CD14-positive monocyte (primary cell): ENCODE measurements around the gene CA10. TPM values are rescaled to one million over a fixed set of nuclear protein-coding genes. Genes with fewer than 3 reads are reported as not detected.

Source experiments
- DNase-seq, 3 donors: peaks; one replicate each; pipeline ENCODE4 v3.0.0-alpha.2; 2011 to 2022
- H2AFZ ChIP-seq: 2 replicates; pipeline ENCODE4 v1.6.0; 2012; ENCODE audit warnings: mild to moderate bottlenecking, low read depth, low read length, inconsistent platforms; ENCODE audit not compliant: insufficient read depth, poor library complexity, severe bottlenecking
- H3K27ac ChIP-seq, 2 donors: 1 replicate in 1 of 2; 2 replicates in 1 of 2; pipeline ENCODE4 v1.5.1; 2012 to 2013; ENCODE audit warnings: low read length in 2 of 2, control low read depth in 1 of 2, inconsistent platforms in 1 of 2, low read depth in 1 of 2, mild to moderate bottlenecking in 1 of 2
- H3K27me3 ChIP-seq, 2 donors: one replicate each; pipeline versions ENCODE4 v1.6.0 to v1.6.1; 2011 to 2013; ENCODE audit warnings: low read length in 2 of 2; ENCODE audit not compliant: control insufficient read depth in 2 of 2, insufficient read depth in 2 of 2
- H3K36me3 ChIP-seq, 2 donors: replicated peaks in 1 of 2; 1 replicate in 1 of 2; 2 replicates in 1 of 2; pipeline versions ENCODE4 v1.5.1 to v1.6.1; 2012 to 2013; ENCODE audit warnings: low read length in 2 of 2, control low read depth in 1 of 2, inconsistent platforms in 1 of 2, mild to moderate bottlenecking in 1 of 2; ENCODE audit not compliant: insufficient read depth in 2 of 2, control insufficient read depth in 1 of 2
- H3K4me1 ChIP-seq, 2 donors: 1 replicate in 1 of 2; 2 replicates in 1 of 2; pipeline versions ENCODE4 v1.5.1 to v1.6.1; 2012 to 2013; ENCODE audit warnings: low read length in 2 of 2, control low read depth in 1 of 2, inconsistent platforms in 1 of 2, mild to moderate bottlenecking in 1 of 2, moderate library complexity in 1 of 2; ENCODE audit not compliant: insufficient read depth in 2 of 2, control insufficient read depth in 1 of 2
- H3K4me2 ChIP-seq: replicated peaks from 2 replicates; pipeline ENCODE3; 2012; ENCODE audit warnings: low read length, moderate library complexity, mild to moderate bottlenecking; ENCODE audit not compliant: poor library complexity, severe bottlenecking; ENCODE audit errors: extremely low read depth
- H3K4me3 ChIP-seq, 3 experiments: fragments of 200-600 bp in 1 of 3; sonication (generic) in 1 of 3; replicated peaks in 1 of 3; 1 replicate in 2 of 3; 2 replicates in 1 of 3; pipeline ENCODE4 v1.5.1; 2011 to 2013; ENCODE audit warnings: low read length in 3 of 3, mild to moderate bottlenecking in 3 of 3, control low read depth in 2 of 3, low read depth in 2 of 3, inconsistent platforms in 1 of 3, moderate library complexity in 1 of 3
- H3K79me2 ChIP-seq: 2 replicates; pipeline ENCODE4 v1.6.0; 2012; ENCODE audit warnings: mild to moderate bottlenecking, control low read depth, inconsistent platforms, low read length, moderate library complexity; ENCODE audit not compliant: insufficient read depth
- H3K9ac ChIP-seq: 2 replicates; pipeline ENCODE4 v1.6.0; 2017; ENCODE audit warnings: low read length, mild to moderate bottlenecking; ENCODE audit not compliant: insufficient read depth, poor library complexity, severe bottlenecking
- H3K9me3 ChIP-seq, 2 donors: replicated peaks in 1 of 2; 1 replicate in 1 of 2; 2 replicates in 1 of 2; pipeline versions ENCODE4 v1.5.1 to v1.6.1; 2012 to 2013; ENCODE audit warnings: low read length in 2 of 2, control low read depth in 1 of 2; ENCODE audit not compliant: control insufficient read depth in 1 of 2, insufficient read depth in 1 of 2
- H4K20me1 ChIP-seq: 2 replicates; pipeline ENCODE4 v1.6.0; 2012; ENCODE audit warnings: mild to moderate bottlenecking, low read length, control low read depth, moderate library complexity; ENCODE audit not compliant: insufficient read depth
- H3K27ac Mint-ChIP-seq, 7 donors: one replicate each; pipeline ENCODE4 v1.8.0; 2020; ENCODE audit warnings: mild to moderate bottlenecking in 7 of 7, mixed read lengths in 7 of 7, moderate library complexity in 6 of 7, inconsistent platforms in 2 of 7
- H3K27me3 Mint-ChIP-seq, 3 donors: one replicate each; pipeline ENCODE4 v1.8.0; 2021 to 2022; ENCODE audit warnings: low read depth in 3 of 3, mild to moderate bottlenecking in 3 of 3, mixed read lengths in 3 of 3, moderate library complexity in 3 of 3, inconsistent platforms in 1 of 3
- H3K36me3 Mint-ChIP-seq, 2 donors: one replicate each; pipeline ENCODE4 v1.8.0; 2020; ENCODE audit warnings: mixed read lengths in 2 of 2, inconsistent platforms in 1 of 2, mild to moderate bottlenecking in 1 of 2
- H3K4me1 Mint-ChIP-seq: one replicate; pipeline ENCODE4 v1.8.0; 2020; ENCODE audit warnings: mild to moderate bottlenecking, mixed read lengths
- H3K4me3 Mint-ChIP-seq, 2 donors: one replicate each; pipeline ENCODE4 v1.8.0; 2020; ENCODE audit warnings: mild to moderate bottlenecking in 2 of 2, mixed read lengths in 2 of 2, moderate library complexity in 1 of 2
- H3K9me3 Mint-ChIP-seq, 7 donors: one replicate each; pipeline ENCODE4 v1.8.0; 2020 to 2022; ENCODE audit warnings: mixed read lengths in 7 of 7, mild to moderate bottlenecking in 6 of 7, moderate library complexity in 6 of 7, inconsistent platforms in 2 of 7
- CTCF ChIP-seq: fragments of 200-600 bp; IDR thresholded peaks from one replicate; pipeline ENCODE4 v1.8.0; 2022; ENCODE audit warnings: antibody characterized with exemption, mild to moderate bottlenecking
- WGBS: methylation state at CpG from one replicate; pipeline ENCODE4 v1.1.5; 2013; ENCODE audit warnings: missing lambda C conversion rate; ENCODE audit not compliant: insufficient coverage; 5-methylcytosine and 5-hydroxymethylcytosine counted together
- intact Hi-C, 2 donors: fragments of 100-400 bp; cut with micrococcal nuclease; formaldehyde crosslinking; loops; one replicate each; pipeline versions ENCODE4 v1.15.0 to v1.15.1; 2023
- polyA plus RNA-seq, 3 donors: library from polyadenylated mRNA; depleted of rRNA in 1 of 3; unstranded in 2 of 3; stranded (reverse) in 1 of 3; fragments of 300-500 nt in 2 of 3; fragments of >200 nt in 1 of 3; fragmentation: Illumina TruSeq in 2 of 3; gene quantifications; 1 replicate in 2 of 3; 2 replicates in 1 of 3; pipeline ENCODE4 v1.2.3, GENCODE V29; 2012 to 2021

Gene CA10
- polyA plus RNA-seq, 3 donors = not detected

GRCh38 chr17:52178012-52178411 is 19.5 kb upstream of the CA10 start:
- 83% methylated on average over 2 of the region's 5 CpGs for WGBS

GRCh38 chr17:52170963-52171572 is 12.6 kb upstream of the CA10 start:
- Histone ChIP-seq H3K27me3 (no peaks in the 10 kb centered on the region), H3K4me2 (no peak overlapping the region), H2AFZ (no peak overlapping the region), H3K4me1 (no peaks in the 10 kb centered on the region), H4K20me1 (no peaks in the 10 kb centered on the region), H3K4me3 (no peak overlapping the region), H3K9ac (no peak overlapping the region), H3K27ac (no peak overlapping the region), H3K36me3 (no peaks in the 10 kb centered on the region), H3K79me2 (no peaks in the 10 kb centered on the region), H3K9me3 (no peaks in the 10 kb centered on the region)
- WGBS = no CpG with 5 or more reads among the region's 1 CpG
- TF ChIP-seq CTCF = no peak
- Mint-ChIP-seq H3K4me3 (no peak overlapping the region), H3K27ac (no peak overlapping the region), H3K9me3 (peaks cover 0 to 1% (median 0%) of the 10 kb centered on the region in 7 donors), H3K27me3 (peaks cover 0 to 3% (median 0%) of the 10 kb centered on the region in 3 donors), H3K4me1 (no peaks in the 10 kb centered on the region), H3K36me3 (no peaks in the 10 kb centered on the region)
- DNase-seq = no peak
- intact Hi-C loops = no loop called here

More at GRCh38 chr17:52178012-52178411, 19.5 kb upstream of the CA10 start:
- intact Hi-C loops = no loop called here
- no peaks in the 10 kb centered on the region for H3K79me2 ChIP-seq
- peaks cover 0 to 2% (median 0%) of the 10 kb centered on the region in 7 donors for H3K9me3 Mint-ChIP-seq
- H2AFZ ChIP-seq = no peak overlapping the region
- H3K4me3 Mint-ChIP-seq = no peak overlapping the region
- no peak overlapping the region for H3K4me3 ChIP-seq
- TF ChIP-seq CTCF = no peak
- no peak overlapping the region for H3K9ac ChIP-seq
- H3K36me3 ChIP-seq = no peaks in the 10 kb centered on the region
- no peaks in the 10 kb centered on the region for H4K20me1 ChIP-seq
- no peak overlapping the region for H3K27ac Mint-ChIP-seq
- H3K36me3 Mint-ChIP-seq = no peaks in the 10 kb centered on the region
- no peak overlapping the region for H3K4me2 ChIP-seq
- no peaks in the 10 kb centered on the region for H3K4me1 Mint-ChIP-seq
- H3K27ac ChIP-seq = no peak overlapping the region
- peaks cover 0 to 4% (median 0%) of the 10 kb centered on the region in 3 donors for H3K27me3 Mint-ChIP-seq
- H3K9me3 ChIP-seq = no peaks in the 10 kb centered on the region
- DNase-seq = no peak
- no peaks in the 10 kb centered on the region for H3K4me1 ChIP-seq
- H3K27me3 ChIP-seq = no peaks in the 10 kb centered on the region
